ENCODE measurements around the gene GPATCH4. TPM values are rescaled to one million over a fixed set of nuclear protein-coding genes. Genes with fewer than 3 reads are reported as not detected.

GPATCH4 gene
- total RNA-seq, 1 experiment from 2014 or later, result 39.4 TPM

DNA sequence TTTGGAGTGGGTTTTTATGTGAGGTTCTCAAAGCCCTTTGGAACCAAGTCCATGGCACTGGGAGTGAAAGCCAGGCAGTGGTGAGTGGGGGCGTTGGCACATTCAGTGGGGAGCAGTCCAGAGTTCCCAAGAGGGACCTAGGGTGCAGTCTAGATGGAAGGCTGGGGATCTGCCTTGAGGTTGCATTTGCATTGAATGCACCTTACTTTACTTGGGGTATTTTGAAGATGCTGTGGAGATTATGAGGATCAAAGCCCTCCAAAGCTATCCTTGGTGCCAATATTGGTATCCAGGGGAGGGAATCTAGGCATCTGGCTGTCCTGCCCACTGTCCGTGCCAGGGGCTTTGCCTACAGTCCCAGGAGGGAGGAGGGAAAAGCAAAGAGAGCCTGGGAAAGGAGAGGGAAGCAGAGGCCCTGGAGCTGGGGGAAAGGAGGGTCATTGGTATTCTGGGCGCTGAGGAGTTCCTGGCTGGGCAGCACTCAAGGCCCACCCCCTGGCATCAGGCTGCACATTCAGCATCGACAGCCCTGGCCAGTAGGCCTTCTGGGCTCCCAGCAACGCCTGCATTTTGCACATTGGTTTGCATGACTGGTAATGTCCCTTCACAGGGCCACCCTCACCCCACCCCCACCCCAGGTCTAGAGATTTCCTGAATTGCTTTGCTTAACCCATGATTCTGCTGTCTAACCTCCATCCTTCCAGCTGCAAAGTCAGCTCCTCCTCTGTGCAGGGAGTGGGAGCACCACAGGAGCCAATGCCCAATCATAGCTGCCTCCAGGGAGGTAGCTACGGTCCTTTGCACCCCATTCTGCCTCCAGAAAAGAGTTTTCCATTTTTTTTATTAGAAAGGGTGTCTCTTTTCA is 39.8 kb upstream of the GPATCH4 start:
- H3K9me2 ChIP-seq (ENCODE audit: insufficient read depth), result no peaks in the 10 kb centered on the region
- H3K4me3 ChIP-seq (replicated peaks in 1 of 2; ENCODE audit: low read depth in 1 of 2, low read length in 2 of 2), result no peak overlapping the region
- H3K79me2 ChIP-seq (ENCODE audit: insufficient read depth, low read length), result no peaks in the 10 kb centered on the region
- RAD21 ChIA-PET (ENCODE audit: low non-redundant PET in 1 of 2, low total read pairs in 2 of 2, uncharacterized antibody in 2 of 2, unreplicated experiment in 2 of 2), result no interaction called here
- H3K27me3 ChIP-seq (ENCODE audit: insufficient read depth, low read length), result no peaks in the 10 kb centered on the region
- H2AFZ ChIP-seq (ENCODE audit: low read depth, low read length, poor library complexity, severe bottlenecking), result no peak overlapping the region
- peaks cover 25 to 36% of the 10 kb centered on the region in 2 experiments for H3K36me3 ChIP-seq (ENCODE audit: control insufficient read depth in 1 of 2, insufficient read depth in 2 of 2, low read length in 2 of 2)
- H3K9me3 ChIP-seq (ENCODE audit: control insufficient read depth in 1 of 2, insufficient read depth in 1 of 2, low read depth in 1 of 2, low read length in 2 of 2), result no peaks in the 10 kb centered on the region
- no peak overlapping the region for H3K27ac ChIP-seq (ENCODE audit: low read depth, low read length)
- H3K4me1 ChIP-seq (ENCODE audit: control insufficient read depth in 1 of 2, insufficient read depth in 2 of 2, low read length in 2 of 2), result peaks cover 8 to 27% of the 10 kb centered on the region in 2 experiments; a peak in 3 of 4 replicates
- TF ChIP-seq POLR2AphosphoS5 (IDR thresholded peaks at IDR 0.05; ENCODE audit: low read depth, low read length) (peak; percentile 54; the same call in 1 of the 2 replicates), SP1 (IDR thresholded peaks at IDR 0.05; ENCODE audit: low read depth) (no peak), JUND (IDR thresholded peaks at IDR 0.05) (peak; percentile 17; the same call in 1 of the 2 replicates)
- intact Hi-C loops (cut with micrococcal nuclease), result no loop called here
- peak; percentile 4; the same call in 1 of the 2 replicates for ATAC-seq
- no peak overlapping the region for H3K4me2 ChIP-seq (ENCODE audit: low read length)
- no TSS peak for BruUV-seq (replicated peaks)
- CTCF ChIA-PET, result interaction anchor here (5.9 kb wide), 1 partner anchor 12 kb away, joined by 33 read pairs; no protein-coding TSS in a partner anchor
- no peaks in the 10 kb centered on the region for H4K20me1 ChIP-seq (ENCODE audit: insufficient read depth)
- POLR2A ChIA-PET, result interaction anchor here (1.2 to 1.3 kb wide), 2 partner anchors 20 to 85 kb away, joined by 3 to 4 read pairs; no protein-coding TSS in a partner anchor
- no peak overlapping the region for H3K9ac ChIP-seq (ENCODE audit: low read length)
- no peak for DNase-seq (ENCODE audit: low read depth, low spot score)

DNA sequence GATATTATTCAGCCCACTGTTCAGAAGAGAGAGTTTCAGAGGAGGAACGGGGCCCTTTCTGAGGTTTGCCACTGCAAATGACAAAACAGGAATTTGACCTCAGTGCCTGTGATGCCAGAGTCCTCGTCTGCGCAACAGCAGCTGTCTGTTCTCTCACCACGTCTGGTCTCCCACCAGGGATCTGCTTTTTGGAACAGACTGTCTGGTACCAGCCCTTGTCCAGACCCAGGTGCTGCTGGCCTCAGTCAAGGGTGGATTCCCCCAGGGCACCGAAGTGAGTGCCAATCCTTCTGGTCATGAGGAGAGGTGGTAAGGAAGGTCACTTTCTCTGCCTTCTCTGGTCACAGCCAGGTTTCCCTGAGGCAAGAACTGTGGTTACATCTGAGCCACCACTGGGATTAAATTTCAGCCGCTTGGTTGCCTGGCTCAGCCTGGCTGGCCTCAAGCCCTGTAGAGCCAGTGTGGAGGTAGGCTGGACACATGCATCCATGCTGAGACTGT is 38.4 kb upstream of the GPATCH4 start:
- Histone ChIP-seq H3K79me2 (ENCODE audit: insufficient read depth, low read length) (no peaks in the 10 kb centered on the region), H3K4me2 (ENCODE audit: low read length) (no peak overlapping the region; the same call in 1 of the 2 replicates), H2AFZ (ENCODE audit: low read depth, low read length, poor library complexity, severe bottlenecking) (no peak overlapping the region), H3K36me3 (ENCODE audit: control insufficient read depth in 1 of 2, insufficient read depth in 2 of 2, low read length in 2 of 2) (peaks cover 14 to 22% of the 10 kb centered on the region in 2 experiments), H3K4me1 (ENCODE audit: control insufficient read depth in 1 of 2, insufficient read depth in 2 of 2, low read length in 2 of 2) (peaks cover 8 to 27% of the 10 kb centered on the region in 2 experiments; a peak in 3 of 4 replicates), H3K27ac (ENCODE audit: low read depth, low read length) (no peak overlapping the region), H4K20me1 (ENCODE audit: insufficient read depth) (no peaks in the 10 kb centered on the region), H3K9me2 (ENCODE audit: insufficient read depth) (no peaks in the 10 kb centered on the region), H3K9ac (ENCODE audit: low read length) (no peak overlapping the region), H3K4me3 (replicated peaks in 1 of 2; ENCODE audit: low read depth in 1 of 2, low read length in 2 of 2) (no peak overlapping the region), H3K9me3 (ENCODE audit: control insufficient read depth in 1 of 2, insufficient read depth in 1 of 2, low read depth in 1 of 2, low read length in 2 of 2) (no peaks in the 10 kb centered on the region), H3K27me3 (ENCODE audit: insufficient read depth, low read length) (no peaks in the 10 kb centered on the region)
- ChIA-PET POLR2A (no interaction called here), RAD21 (ENCODE audit: low non-redundant PET in 1 of 2, low total read pairs in 2 of 2, uncharacterized antibody in 2 of 2, unreplicated experiment in 2 of 2) (no interaction called here), CTCF (interaction anchor here (5.9 kb wide), 1 partner anchor 11 kb away, joined by 33 read pairs; no protein-coding TSS in a partner anchor)
- ATAC-seq (peak; percentile 52), DNase-seq (ENCODE audit: low read depth, low spot score) (no peak)
- intact Hi-C loops (cut with micrococcal nuclease), result no loop called here
- BruUV-seq (replicated peaks), result no TSS peak
- TF ChIP-seq RAD21 (IDR thresholded peaks at IDR 0.05; ENCODE audit: low read depth) (no peak), EGR1 (IDR thresholded peaks at IDR 0.05; ENCODE audit: low read depth) (no peak), POLR2A (IDR thresholded peaks at IDR 0.05; ENCODE audit: borderline replicate concordance, extremely low read depth, insufficient read depth, insufficient read length) (no peak), SRF (IDR thresholded peaks at IDR 0.05; ENCODE audit: low read depth) (no peak), ELF1 (IDR thresholded peaks at IDR 0.05; ENCODE audit: borderline replicate concordance, low read depth) (no peak; the same call in 1 of the 2 replicates), CEBPB (IDR thresholded peaks at IDR 0.05; ENCODE audit: low read depth) (no peak), CBX3 (IDR thresholded peaks at IDR 0.05; ENCODE audit: low read depth) (peak; percentile 39; the same call in 1 of the 2 replicates), EZH2phosphoT487 (IDR thresholded peaks at IDR 0.05; ENCODE audit: borderline replicate concordance) (no peak), SP1 (IDR thresholded peaks at IDR 0.05; ENCODE audit: low read depth) (peak; percentile 15; the same call in 1 of the 2 replicates), JUND (IDR thresholded peaks at IDR 0.05) (peak; percentile 47), ZNF274 (IDR thresholded peaks at IDR 0.05; ENCODE audit: low read depth, low read length) (no peak), YY1 (IDR thresholded peaks at IDR 0.05; ENCODE audit: extremely low read depth, insufficient replicate concordance, low read depth, low read length) (no peak), FOSL1 (IDR thresholded peaks at IDR 0.05; ENCODE audit: low read depth) (peak; percentile 27; the same call in 1 of the 2 replicates)
- TF ChIP-seq, protein P1, sequence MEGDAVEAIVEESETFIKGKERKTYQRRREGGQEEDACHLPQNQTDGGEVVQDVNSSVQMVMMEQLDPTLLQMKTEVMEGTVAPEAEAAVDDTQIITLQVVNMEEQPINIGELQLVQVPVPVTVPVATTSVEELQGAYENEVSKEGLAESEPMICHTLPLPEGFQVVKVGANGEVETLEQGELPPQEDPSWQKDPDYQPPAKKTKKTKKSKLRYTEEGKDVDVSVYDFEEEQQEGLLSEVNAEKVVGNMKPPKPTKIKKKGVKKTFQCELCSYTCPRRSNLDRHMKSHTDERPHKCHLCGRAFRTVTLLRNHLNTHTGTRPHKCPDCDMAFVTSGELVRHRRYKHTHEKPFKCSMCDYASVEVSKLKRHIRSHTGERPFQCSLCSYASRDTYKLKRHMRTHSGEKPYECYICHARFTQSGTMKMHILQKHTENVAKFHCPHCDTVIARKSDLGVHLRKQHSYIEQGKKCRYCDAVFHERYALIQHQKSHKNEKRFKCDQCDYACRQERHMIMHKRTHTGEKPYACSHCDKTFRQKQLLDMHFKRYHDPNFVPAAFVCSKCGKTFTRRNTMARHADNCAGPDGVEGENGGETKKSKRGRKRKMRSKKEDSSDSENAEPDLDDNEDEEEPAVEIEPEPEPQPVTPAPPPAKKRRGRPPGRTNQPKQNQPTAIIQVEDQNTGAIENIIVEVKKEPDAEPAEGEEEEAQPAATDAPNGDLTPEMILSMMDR (IDR thresholded peaks at IDR 0.05 in 2 of 3, conservative IDR thresholded peaks at IDR 0.05 in 1 of 3; ENCODE audit: borderline replicate concordance in 1 of 3, insufficient read depth in 1 of 3, low read depth in 2 of 3, low read length in 2 of 3), result no peak
- TF ChIP-seq, protein P2, sequence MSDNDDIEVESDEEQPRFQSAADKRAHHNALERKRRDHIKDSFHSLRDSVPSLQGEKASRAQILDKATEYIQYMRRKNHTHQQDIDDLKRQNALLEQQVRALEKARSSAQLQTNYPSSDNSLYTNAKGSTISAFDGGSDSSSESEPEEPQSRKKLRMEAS (IDR thresholded peaks at IDR 0.05), result 0 out of 2 replicates have a peak, but pooled peaks have one; percentile 40

Measured in HCT116 (cell line).